Retinal pigment epithelial cell (primary cell): ENCODE measurements around the gene KNDC1.
"Not testable (repeated sequence)": the region's sequence is repeated elsewhere in the genome, so short reads cannot be mapped to it uniquely, and the experiment has no call there.

Experiments used
- DNase-seq: peaks from one replicate; pipeline ENCODE4 v3.0.0-alpha.2; 2010; ENCODE audit warnings: low read depth
- H3K4me3 ChIP-seq: 2 replicates; pipeline ENCODE4 v1.5.1; 2011; ENCODE audit warnings: mild to moderate bottlenecking, low read length, control low read depth, moderate library complexity
- CTCF ChIP-seq: conservative IDR thresholded peaks from 2 replicates; pipeline ENCODE4 v1.5.1; 2011; ENCODE audit warnings: low read depth, low read length, control low read depth, inconsistent platforms

The KNDC1 gene

GRCh38 chr10:133263674-133264073, 103.7 kb downstream of the KNDC1 start:
- no peak overlapping the region for H3K4me3 ChIP-seq
- DNase-seq: no peak
- no peak for TF ChIP-seq CTCF

DNA sequence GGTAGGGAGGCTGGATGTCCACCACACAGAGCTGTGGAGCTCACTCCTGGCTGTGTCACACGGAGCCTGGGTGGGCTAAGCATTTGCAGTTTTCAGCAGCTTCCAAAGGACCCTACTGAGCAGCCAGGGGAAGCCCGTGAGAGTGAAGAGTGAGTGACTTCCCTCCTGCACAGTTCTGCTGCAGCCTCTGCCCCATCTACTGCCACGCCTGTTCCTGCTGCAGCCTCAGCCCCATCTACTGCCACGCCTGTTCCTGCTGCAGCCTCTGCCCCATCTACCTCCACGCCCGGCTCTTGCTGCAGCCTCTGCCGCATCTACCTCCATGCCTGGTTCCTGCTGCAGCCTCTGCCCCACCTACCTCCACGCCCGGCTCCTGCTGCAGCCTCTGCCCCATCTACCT, 104.4 kb downstream of the KNDC1 start:
- DNase-seq: no peak
- TF ChIP-seq CTCF: no peak
- no peak overlapping the region for H3K4me3 ChIP-seq

- DNase-seq, H3K4me3 ChIP-seq: not testable (repeated sequence)
These were observed 105.0 kb downstream of the KNDC1 start for GRCh38 chr10:133265052-133265451.

- no peak for DNase-seq
- TF ChIP-seq CTCF: no peak
- H3K4me3 ChIP-seq: no peak overlapping the region
These were observed 106.2 kb downstream of the KNDC1 start for GRCh38 chr10:133266056-133266795.

- TF ChIP-seq CTCF: no peak
- H3K4me3 ChIP-seq: no peak overlapping the region
- no peak for DNase-seq
These were observed 107.3 kb downstream of the KNDC1 start for GRCh38 chr10:133267293-133267692.

DNA sequence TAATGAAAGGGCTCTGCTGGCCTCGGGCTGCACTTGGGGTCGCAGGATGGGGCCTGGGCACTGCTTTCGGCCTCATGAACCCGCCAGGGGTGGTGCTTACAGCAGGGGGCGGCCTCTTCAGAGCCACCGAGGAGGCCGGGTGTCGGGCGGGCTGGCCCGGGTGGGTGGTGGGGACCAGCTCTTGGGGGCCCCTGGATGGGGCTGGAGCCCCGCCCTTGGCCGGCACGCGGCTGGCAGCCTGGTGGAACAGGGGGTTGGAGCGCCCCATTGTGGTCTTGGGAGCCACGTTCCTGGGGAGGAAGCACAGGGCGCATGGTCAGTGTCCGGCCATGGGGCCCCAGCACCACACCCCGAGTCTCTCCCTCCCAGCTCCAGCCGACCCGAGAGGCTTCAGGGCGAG, 107.8 kb downstream of the KNDC1 start:
- no peak for TF ChIP-seq CTCF
- DNase-seq: no peak
- H3K4me3 ChIP-seq: no peak overlapping the region

DNA sequence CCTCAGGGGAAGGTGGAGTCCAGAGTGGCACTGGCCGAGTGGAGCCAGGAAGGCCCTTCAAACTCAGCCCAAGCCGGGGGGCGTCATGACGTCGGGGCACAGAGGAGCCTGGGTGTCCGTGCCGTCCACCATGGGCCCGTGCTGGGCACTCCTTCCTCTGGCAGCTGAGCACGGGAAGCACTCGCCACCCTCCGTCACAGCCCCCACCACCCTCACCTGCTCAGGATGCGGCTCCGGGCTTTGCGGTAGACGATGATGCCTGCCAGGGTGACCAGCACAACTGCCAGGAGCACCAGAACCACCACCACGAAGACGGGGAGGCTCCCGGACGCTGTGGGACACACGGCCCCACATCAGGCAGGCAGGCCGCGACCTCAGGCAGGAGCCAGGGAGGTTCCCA, 108.5 kb downstream of the KNDC1 start:
- TF ChIP-seq CTCF: no peak
- no peak for DNase-seq
- no peak overlapping the region for H3K4me3 ChIP-seq
